IPS-18c (cell line): ENCODE data around the gene CAMTA1.
"Not testable (repeated sequence)": the region's sequence is repeated elsewhere in the genome, so short reads cannot be mapped to it uniquely, and the experiment has no call there.

ENCODE experiments used
- H3K4me3 ChIP-seq: 2 replicates; pipeline ENCODE4 v1.7.0; 2013; ENCODE audit warnings: low read depth, mild to moderate bottlenecking, low read length, moderate library complexity; ENCODE audit not compliant: insufficient read depth
- H3K9me3 ChIP-seq: one replicate; pipeline ENCODE4 v1.6.1; 2013; ENCODE audit warnings: mild to moderate bottlenecking, low read length, moderate library complexity; ENCODE audit not compliant: control insufficient read depth, insufficient read depth

The CAMTA1 gene

DNA sequence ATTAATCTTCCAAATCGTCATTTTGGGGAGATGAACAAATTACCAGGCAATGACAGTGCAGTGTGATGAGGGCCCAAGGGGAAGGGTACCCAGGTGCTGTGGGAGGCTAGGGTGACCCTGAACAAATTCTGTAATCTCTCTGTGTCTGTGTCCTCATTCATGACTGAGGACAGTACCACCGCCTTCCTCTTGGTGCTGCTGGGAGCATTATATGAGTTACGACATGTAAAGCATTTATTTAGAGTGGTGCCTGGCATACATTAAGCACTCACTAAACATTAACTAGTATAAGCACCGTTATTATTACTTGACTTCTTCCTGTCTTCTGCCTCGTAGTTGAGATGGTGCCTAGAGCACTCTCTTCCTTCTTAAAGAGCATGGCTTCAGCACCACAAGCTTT lies 517.6 kb downstream of the CAMTA1 start:
- no peaks in the 10 kb centered on the region for H3K9me3 ChIP-seq
- no peak overlapping the region for H3K4me3 ChIP-seq

DNA sequence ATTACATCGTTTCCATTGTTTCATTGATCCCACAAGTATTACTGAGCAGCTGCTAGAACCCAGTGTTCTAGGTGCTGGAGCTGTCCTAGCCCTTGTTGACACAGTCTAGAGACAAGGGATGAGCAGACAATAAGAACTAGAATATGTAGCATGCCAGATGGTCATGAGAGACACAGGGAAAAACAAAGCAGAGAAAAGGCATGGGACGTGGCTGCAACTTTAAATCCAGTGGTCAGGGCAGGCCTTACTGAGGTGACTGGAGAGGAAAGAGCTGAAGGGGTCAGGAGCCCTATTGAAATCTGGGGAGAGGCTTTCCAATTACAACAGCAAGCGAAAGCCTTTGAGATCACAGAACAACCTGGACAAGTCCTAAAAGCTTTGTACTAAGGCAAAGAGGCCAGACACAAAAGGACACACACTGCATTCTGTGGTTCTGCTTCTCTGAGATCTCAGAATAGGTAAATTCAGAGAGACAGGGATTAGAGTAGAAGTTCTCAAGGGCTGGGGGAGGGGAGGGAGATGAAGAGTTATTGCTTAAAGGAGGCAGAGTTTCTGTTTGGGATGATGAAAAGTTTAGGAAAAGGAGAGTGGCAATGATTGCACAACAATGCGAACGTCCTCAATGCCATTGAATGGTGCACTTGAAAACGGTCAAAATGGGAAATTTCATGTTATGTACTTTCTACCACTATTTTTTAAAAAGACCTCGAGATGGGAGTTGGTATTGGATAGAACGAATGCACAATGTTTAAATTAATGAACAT lies 518.5 kb downstream of the CAMTA1 start:
- H3K4me3 ChIP-seq, result no peak overlapping the region

DNA sequence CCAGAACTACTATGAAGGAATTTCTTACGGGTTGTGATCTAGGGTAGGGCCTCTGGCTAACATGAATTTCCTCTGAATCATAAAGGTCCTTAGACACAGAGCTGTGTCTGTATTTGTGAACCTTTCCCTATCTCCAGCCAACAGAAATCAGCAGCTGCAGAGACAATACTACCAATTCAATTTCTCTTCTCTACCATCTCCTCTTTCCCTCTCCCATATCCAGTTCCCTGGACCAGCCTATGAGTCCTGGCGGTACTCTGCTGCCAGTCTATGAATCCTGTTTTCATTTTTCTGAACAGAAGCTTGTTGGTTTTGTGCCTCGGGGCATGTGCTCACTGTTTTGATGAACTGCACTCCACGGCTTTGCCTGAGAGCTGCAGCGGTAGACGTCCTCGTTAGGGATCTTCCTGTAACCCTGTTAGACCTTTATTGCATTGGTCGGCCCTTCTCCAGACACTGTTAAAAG lies 527.9 kb downstream of the CAMTA1 start:
- no peak overlapping the region for H3K4me3 ChIP-seq
- no peaks in the 10 kb centered on the region for H3K9me3 ChIP-seq

More for the DNA sequence above, 518.5 kb downstream of the CAMTA1 start:
- H3K9me3 ChIP-seq, result no peaks in the 10 kb centered on the region

DNA sequence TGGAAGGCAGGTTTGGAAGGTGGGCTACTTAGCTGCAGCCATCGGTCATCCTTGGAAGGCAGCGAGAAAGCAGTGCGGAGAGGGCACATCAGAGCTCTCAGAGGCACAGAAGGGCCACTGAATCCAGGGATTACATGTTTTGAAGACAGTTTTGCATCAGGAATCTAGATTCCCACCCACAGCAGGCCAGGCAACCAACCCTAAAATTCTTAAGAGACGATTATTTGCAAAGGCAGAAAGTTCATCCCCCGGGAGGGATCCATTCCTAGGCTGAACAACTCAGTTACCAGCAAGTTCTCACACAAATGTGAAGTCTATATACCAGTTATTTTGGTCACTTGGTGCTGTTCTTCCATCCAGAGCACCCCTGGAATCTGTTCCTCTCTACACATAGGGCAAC lies 528.6 kb downstream of the CAMTA1 start:
- Histone ChIP-seq H3K4me3 (no peak overlapping the region), H3K9me3 (no peaks in the 10 kb centered on the region)

DNA sequence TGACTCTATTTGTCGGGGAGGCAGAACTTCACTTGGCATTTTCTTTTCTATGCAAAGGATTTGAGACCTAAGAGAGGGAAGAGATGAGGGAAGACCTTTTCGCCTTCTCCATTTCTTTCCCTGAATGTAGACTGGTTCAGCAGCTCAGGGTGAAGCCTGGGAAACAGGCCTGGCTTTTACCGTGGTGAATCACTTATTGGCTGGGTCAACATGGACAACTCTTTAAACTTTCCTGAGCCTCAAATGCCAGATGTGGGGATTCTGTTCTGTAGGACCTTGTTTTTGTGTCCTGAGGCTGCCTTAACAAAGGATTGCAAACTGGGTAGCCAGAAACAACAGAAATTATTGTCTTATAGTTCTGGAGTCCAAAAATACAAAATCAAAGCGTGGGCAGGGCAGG lies 530.1 kb downstream of the CAMTA1 start:
- Histone ChIP-seq H3K9me3 (no peaks in the 10 kb centered on the region), H3K4me3 (no peak overlapping the region)

DNA sequence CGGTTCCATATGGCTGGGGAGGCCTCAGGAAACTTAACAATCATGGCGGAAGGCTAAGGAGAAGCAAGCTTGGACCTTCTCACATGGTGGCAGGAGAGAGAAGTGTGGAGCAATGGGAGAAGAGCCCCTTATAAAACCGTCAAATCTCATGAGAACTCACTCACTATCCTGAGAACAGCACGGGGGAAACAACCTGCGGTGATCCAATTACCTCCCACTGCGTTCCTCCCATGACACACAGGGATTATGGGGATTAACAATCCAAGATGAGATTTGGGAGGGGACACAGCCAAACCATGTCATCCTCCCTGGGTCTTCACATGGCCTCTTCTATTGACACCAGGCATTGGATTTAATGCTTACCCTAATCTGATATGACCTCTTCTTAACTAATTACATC lies 530.7 kb downstream of the CAMTA1 start:
- Histone ChIP-seq H3K4me3 (no peak overlapping the region), H3K9me3 (no peaks in the 10 kb centered on the region)

DNA sequence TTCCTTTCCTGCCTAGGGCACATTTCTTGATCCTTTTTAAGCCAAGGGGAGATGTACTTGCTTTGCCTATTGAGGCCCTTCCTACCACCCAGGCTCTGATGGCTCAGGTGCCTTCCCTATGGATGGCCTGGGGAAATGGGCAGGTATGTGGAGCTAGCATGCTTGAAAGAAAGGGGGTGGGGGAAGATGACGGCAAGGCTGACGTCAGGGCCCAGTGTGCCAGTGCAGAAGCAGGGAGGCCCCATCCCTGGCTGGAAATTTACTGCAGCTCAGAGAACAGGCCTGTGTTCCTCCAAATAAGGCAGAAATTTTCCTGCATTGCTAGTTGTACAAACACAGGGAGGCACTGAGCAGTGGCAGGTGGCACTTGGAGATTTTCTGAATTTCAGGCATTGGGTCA lies 532.6 kb downstream of the CAMTA1 start:
- H3K9me3 ChIP-seq, result no peaks in the 10 kb centered on the region

DNA sequence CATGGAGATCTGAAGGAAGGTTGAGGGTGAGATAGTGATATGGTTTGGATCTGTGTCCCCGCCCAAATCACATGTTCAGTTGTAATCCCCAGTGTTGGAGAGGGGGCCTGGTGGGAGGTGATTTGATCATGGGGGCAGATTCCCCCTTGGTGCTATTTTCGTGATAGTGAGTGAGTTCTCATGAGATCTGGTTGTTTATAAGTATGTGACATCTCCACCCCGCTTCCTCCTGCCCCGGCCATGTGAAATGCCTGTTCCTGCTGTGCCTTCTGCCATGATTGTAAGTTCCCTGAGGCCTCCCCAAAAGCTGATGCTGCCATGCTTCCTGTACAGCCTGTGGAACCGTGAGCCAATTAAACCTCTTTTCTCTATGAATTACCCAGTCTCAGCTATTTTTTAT lies 533.9 kb downstream of the CAMTA1 start:
- Histone ChIP-seq H3K4me3 (no peak overlapping the region), H3K9me3 (no peaks in the 10 kb centered on the region)

More for the DNA sequence above, 532.6 kb downstream of the CAMTA1 start:
- H3K4me3 ChIP-seq, result no peak overlapping the region

DNA sequence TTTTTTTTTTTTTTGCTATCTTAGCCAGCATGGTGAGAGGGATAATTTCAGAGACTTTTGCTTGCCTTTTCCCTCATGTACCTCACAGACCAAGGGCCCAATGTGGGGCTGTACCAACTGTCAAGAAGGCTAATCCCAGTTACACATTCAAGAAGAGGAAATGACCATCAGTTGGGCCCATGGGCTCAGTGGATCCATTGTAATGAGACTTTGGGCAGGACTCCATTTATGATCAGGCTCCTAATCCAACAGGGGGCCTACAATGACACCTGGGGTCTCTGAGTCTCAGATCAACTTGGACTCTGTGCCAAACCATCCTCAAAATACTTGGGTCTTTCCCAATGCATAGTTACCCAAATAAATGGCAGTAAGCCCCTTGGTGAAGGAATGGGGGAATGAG lies 535.4 kb downstream of the CAMTA1 start:
- Histone ChIP-seq H3K4me3 (no peak overlapping the region), H3K9me3 (no peaks in the 10 kb centered on the region)

DNA sequence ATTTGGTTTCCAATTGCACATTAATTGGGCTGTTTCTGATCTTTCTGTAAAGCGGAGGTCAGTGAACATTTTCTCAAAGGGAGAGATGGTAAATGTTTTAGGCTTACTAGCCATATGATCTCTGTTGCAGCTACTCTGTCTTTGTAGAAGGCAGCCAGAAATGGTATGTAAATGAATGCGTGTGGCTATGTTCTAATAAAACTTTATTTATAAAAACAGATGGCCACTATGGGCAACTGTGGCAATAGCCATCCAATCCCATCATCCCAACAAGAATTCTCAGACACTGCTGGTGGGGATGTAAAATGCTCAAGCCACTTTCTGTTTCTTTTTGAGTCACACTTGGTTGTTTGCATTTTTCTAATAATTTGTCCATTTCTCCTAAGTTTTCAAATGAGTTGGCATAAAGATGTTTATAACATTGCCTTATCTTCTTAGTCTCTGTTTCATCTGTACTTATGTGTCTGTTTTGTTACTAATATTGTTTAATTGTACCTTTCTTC lies 537.1 kb downstream of the CAMTA1 start:
- Histone ChIP-seq H3K4me3 (no peak overlapping the region), H3K9me3 (no peaks in the 10 kb centered on the region)

DNA sequence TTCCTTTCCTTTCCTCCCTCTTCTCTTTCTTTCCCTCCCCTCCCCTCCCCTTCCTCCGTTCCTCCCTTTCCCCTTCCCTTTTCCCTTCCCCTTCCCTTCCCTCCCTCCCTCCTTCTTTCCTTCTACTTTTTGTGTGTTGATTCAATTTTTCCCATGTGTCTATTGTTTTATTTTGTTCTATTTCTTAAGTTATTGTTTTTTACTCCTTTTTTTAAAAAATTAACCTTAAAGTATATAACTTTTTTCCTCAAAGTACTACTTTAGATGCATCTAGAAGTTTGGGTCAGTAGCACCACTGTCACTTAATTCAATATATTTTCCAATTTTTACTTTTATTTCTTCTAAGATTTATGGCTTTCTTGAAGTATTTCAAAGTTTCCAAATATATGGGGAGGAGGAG lies 537.7 kb downstream of the CAMTA1 start:
- Histone ChIP-seq H3K9me3 (peaks cover under 1% of the 10 kb centered on the region), H3K4me3 (no peak overlapping the region)

DNA sequence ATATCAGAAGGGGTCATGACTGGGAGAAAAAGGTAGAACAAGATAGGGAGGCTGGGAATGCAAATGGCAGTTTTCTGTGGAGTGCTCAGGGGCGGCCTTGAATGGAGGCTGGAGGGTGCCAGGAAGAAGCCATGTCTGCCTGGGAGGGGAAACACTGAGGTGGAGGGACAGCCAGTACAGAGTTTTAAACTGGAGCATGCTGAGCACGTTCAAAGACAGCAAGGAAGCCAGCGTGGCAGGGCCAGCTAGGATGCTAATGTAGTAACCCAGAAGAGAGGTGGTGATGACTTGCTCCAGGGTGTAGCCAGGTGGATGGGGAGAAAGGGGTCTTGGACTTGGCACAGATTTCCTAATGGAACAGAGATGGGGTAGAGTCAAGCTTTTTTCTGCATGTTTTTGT lies 540.0 kb downstream of the CAMTA1 start:
- H3K4me3 ChIP-seq, result no peak overlapping the region

DNA sequence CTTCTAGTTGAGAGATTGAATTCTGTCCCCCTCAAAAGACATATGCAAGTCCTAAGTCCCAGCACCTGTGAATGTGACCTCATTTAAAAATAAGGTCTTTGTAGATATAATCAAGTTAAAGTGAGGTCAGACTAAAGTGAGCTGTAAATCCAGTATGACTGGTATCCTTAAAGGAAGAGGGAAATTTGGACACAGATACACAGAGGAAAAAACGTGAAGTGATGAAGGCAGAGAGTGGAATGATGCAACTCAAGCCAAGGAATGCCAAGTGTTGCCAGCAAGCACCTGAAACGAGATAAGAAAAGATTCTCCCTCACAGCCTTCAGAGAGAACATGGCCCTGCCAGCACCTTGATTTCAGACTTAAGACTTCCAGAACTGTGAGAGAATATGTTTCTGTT lies 541.1 kb downstream of the CAMTA1 start:
- H3K4me3 ChIP-seq, result no peak overlapping the region
- H3K9me3 ChIP-seq, result peaks cover 3% of the 10 kb centered on the region

More for the DNA sequence above, 540.0 kb downstream of the CAMTA1 start:
- H3K9me3 ChIP-seq, result peaks cover 3% of the 10 kb centered on the region

DNA sequence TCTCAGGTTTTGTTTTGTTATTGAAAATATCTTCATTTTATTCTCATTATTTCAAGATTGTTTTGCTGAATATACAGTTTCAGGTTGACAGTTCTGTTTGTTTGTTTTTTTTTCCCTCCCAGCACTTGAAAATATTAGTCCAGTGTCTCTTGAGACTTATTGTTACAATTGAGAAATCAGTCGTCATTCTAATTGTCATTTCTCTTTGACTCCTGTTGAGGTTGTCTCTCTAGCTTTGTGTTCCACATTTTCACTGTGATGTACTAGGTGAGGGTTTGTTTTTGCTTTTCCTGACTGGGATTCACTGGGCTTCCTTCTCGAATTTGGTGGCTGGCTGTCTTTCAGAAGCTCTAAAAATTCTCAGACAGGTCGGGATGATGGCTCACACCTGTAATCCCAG lies 542.6 kb downstream of the CAMTA1 start:
- Histone ChIP-seq H3K9me3 (peaks cover 3% of the 10 kb centered on the region), H3K4me3 (no peak overlapping the region)

DNA sequence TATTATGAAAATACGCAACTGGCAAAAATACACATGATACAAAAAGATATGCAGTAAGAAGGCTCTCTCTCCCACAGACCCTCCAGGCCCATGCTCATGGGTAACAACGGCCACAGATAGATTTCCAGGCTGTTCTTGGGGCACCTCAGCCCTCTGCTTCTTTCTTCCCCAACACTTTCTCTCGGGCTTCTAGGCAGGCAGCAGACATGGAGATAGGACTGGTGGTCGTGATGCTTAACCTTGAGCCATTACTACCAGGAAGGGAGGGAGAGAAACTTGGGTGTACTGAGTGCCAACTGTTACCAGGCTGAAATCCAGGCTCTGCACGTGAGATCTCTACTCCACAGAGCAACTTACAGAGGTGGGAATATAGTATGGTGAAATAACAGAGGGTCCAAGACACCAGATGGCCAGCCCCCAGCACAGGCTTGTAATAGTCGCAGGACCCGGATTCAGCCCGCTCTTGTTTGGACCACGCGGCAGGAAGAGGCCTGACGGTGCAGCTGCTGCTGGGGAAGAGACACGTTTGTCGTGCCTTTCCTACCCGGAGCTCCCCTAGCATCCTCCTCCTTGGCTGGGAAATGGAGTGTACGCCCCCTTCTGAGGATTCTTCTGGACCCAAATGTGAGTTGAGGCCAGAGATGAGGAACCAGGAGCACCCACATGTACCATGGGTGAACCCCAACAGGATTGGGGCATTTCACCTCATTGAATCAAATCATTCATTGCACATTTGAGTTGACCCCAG lies 544.8 kb downstream of the CAMTA1 start:
- H3K4me3 ChIP-seq, result no peak overlapping the region
- peaks cover 3% of the 10 kb centered on the region for H3K9me3 ChIP-seq

DNA sequence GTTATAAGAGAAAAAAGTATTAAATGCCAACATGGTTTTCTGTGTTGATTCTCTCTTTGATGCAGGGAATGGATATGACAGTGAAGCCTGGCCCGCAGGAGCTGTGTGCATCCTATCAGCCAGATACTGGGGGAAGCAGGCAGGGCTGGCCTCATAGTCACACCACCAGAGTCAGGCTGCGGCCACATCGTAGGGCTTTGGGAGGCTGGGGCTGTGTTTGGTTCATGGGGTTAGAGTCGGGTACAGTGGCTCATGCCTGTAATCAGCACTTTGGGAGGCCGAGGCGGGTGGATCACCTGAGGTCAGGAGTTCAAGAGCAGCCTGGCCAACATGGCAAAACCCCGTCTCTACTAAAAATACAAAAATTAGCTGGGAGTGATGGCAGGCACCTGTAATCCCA lies 545.5 kb downstream of the CAMTA1 start:
- not testable (repeated sequence) for H3K4me3 ChIP-seq, H3K9me3 ChIP-seq

DNA sequence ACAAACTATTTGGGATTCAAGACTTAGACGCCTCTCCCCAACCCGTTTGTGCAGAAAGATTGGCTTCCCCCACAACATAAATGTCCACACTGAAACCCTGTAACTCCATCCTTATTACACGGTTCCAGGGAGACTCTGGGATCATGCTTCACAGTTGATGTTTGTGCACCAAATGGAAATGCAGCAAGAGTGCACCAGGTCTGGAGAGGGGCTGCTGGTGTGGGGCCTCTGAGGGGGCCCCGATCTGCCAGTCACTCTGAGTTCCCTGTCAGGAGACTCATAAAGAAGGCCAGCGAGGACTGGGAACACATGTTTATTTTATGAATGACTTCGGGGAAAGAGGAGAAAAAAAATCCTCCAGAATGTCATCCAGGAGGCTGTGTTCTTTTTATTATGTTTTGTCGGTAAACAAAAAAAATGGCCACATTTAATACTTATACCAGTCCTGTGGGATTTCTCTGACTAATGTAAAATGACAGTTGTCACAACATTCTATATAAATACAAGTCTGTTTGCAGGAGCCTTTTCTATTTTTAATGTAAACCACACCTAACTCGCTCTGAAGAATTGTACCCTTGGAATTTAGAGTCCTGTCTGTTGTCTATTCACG lies 546.8 kb downstream of the CAMTA1 start:
- H3K9me3 ChIP-seq, result peaks cover 3% of the 10 kb centered on the region
- no peak overlapping the region for H3K4me3 ChIP-seq

DNA sequence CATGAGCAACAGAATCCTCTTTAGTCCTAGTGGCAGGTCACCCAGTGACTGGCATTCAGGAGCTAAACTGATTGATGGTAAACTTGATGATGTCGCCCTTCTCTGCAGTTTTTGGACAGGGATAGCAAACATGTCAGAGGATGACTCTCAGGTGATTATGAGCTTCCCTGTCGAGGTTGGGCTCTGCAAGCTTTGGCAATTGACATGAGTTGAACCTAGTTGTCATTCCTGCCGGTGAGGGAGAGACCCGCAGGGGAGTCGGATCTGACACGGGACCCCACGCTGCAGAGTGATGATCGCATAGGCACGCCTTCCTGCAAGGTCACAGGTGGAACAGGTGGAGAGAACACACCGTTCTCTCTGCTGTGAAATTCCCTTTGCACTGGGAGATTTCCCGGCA lies 547.8 kb downstream of the CAMTA1 start:
- H3K4me3 ChIP-seq, result no peak overlapping the region
- H3K9me3 ChIP-seq, result peaks cover under 1% of the 10 kb centered on the region
